ENCODE measurements around the gene CELF1. TPM values are rescaled to one million over a fixed set of nuclear protein-coding genes. Genes with fewer than 3 reads are reported as not detected.
A peak's percentile ranks its signal among the peaks of the same experiment; 100 is the strongest.

The CELF1 gene
- polyA plus RNA-seq, 1 donor from 2014 or later: 209 TPM

DNA sequence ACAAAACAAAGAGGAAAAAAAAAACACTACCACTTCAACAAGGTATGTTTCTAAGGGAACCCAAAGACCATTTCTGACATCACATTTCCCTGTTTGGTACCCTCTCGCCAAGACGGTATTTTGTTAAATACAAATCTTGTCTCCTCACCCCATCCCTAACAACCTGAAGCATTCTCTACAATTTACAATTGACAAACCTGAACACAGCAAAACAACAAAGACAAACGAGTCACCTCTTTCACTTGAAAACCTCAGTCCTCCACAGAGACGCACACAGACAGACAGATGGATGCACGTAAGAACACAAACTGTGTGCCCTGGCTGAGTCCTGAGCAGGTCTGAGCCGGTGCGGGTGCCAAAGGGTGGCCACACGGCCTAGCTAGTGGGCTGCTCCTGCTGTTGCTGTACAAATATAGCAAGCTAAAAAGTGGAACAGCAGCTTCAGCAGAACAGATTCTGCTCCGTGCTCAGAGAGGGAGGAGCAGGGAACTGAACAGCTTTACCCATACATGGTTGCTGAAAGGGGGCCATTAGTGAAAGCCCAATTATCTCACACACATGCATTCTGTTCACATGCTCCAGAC, 28.5 kb downstream of the CELF1 start:
- Histone ChIP-seq H3F3A (ENCODE audit: insufficient read depth, low read length, poor library complexity, severe bottlenecking) (peaks cover 3% of the 10 kb centered on the region), H3K4me3 (ENCODE audit: low read length) (peak overlapping the region; percentile 48), H3K9ac (ENCODE audit: low read length) (peak overlapping the region; percentile 38), H3K9me2 (ENCODE audit: insufficient read depth, low read length) (no peaks in the 10 kb centered on the region), H4K20me1 (ENCODE audit: insufficient read depth) (no peaks in the 10 kb centered on the region), H2AFZ (ENCODE audit: low read depth, low read length) (no peak overlapping the region), H3K79me2 (replicated peaks; ENCODE audit: insufficient read depth, low read length) (peaks cover 90% of the 10 kb centered on the region), H3K36me3 (ENCODE audit: insufficient read depth, low read length) (no peaks in the 10 kb centered on the region), H3K4me2 (ENCODE audit: low read length) (no peak overlapping the region), H3K27me3 (ENCODE audit: insufficient read depth, low read depth, low read length) (no peaks in the 10 kb centered on the region), H3K27ac (ENCODE audit: low read length) (peak overlapping the region; percentile 61), H3K9me3 (ENCODE audit: low read length) (no peaks in the 10 kb centered on the region)
- TF ChIP-seq, protein P1, sequence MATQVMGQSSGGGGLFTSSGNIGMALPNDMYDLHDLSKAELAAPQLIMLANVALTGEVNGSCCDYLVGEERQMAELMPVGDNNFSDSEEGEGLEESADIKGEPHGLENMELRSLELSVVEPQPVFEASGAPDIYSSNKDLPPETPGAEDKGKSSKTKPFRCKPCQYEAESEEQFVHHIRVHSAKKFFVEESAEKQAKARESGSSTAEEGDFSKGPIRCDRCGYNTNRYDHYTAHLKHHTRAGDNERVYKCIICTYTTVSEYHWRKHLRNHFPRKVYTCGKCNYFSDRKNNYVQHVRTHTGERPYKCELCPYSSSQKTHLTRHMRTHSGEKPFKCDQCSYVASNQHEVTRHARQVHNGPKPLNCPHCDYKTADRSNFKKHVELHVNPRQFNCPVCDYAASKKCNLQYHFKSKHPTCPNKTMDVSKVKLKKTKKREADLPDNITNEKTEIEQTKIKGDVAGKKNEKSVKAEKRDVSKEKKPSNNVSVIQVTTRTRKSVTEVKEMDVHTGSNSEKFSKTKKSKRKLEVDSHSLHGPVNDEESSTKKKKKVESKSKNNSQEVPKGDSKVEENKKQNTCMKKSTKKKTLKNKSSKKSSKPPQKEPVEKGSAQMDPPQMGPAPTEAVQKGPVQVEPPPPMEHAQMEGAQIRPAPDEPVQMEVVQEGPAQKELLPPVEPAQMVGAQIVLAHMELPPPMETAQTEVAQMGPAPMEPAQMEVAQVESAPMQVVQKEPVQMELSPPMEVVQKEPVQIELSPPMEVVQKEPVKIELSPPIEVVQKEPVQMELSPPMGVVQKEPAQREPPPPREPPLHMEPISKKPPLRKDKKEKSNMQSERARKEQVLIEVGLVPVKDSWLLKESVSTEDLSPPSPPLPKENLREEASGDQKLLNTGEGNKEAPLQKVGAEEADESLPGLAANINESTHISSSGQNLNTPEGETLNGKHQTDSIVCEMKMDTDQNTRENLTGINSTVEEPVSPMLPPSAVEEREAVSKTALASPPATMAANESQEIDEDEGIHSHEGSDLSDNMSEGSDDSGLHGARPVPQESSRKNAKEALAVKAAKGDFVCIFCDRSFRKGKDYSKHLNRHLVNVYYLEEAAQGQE (IDR thresholded peaks at IDR 0.05; ENCODE audit: borderline replicate concordance): no peak
- no peak for TF ChIP-seq TAF1 (IDR thresholded peaks at IDR 0.05; ENCODE audit: low read depth)

DNA sequence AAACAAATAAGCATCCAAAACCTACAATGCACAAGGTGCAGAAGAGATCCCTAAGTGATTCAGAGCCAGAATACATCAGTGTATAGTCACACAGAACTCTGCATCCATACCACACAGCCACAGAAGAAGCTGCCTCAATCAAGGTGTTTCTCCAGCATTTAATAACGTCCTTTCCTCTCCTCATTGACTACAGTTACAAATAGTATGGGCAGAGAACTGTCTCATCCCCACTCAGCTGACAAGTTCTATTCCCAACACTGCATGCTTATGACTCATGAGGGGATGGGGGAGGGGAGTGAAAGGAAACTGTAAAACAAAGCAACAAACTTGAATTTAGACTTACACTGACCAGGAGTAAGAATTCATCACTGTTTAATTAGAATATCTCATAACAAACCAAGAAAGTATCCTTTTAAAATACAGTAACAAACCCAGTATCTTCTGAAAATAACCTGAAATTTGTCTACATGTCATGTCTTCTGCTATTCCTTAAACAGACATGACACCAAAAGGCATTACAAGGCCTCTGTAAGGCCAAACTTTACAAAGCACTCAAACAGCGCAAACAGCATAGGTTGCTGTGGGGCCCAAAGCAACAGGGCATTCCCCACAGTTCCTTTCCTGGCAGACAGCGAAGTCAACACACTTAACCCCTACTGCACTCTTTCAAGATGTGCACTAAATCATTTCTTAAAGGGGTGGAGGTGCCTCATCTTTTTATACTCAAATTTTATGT, 29.3 kb downstream of the CELF1 start:
- Histone ChIP-seq H3K4me3 (ENCODE audit: low read length) (peak overlapping the region; percentile 48), H3K27ac (ENCODE audit: low read length) (peak overlapping the region; percentile 61), H4K20me1 (ENCODE audit: insufficient read depth) (no peaks in the 10 kb centered on the region)

DNA sequence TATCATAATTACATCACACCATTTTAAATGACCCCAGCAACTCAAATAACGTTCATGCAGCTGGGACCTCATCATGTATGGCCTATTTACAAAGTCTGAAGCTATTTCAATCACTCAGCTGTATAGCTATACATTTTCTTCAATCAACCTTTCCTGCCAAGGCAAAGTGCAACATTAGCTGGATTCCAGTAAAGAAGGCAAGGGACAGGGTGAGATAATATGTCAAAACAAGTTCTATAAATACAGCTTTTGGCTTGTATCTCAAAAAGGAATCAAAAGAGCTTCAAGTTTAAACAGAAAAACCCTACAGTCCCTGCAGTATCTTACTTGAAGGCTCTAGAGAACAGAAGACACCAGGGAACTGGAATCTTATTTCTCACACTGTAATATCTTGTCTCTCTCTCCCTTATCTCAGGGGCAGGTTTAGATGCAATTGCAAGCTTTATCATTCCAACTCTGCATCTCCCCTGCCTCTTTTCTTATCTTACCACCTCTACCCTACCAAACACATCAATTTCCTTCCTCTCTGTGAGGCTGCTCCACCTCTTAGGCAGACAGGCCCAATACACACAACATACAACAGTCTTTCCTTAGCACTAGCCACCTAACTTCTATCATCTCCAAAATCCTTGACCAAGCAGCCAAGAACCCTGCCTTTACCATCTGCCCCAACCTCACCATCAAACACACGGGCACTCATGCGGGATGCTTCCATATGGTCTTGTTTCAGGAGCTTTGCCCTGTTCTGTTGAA, 34.5 kb downstream of the CELF1 start:
- H4K20me1 ChIP-seq (ENCODE audit: insufficient read depth): peaks cover 6% of the 10 kb centered on the region
- peak overlapping the region; percentile 78 for H3K4me2 ChIP-seq (ENCODE audit: low read length)
- no peaks in the 10 kb centered on the region for H3K27me3 ChIP-seq (ENCODE audit: insufficient read depth, low read depth, low read length)
- no peaks in the 10 kb centered on the region for H3K9me2 ChIP-seq (ENCODE audit: insufficient read depth, low read length)
- no peaks in the 10 kb centered on the region for H3K9me3 ChIP-seq (ENCODE audit: low read length)
- peak overlapping the region; percentile 52 for H3K9ac ChIP-seq (ENCODE audit: low read length)
- no peaks in the 10 kb centered on the region for H3K36me3 ChIP-seq (ENCODE audit: insufficient read depth, low read length)
- H3K4me3 ChIP-seq (ENCODE audit: low read length): peak overlapping the region; percentile 53
- peaks cover 67% of the 10 kb centered on the region for H3K79me2 ChIP-seq (replicated peaks; ENCODE audit: insufficient read depth, low read length)
- H3F3A ChIP-seq (ENCODE audit: insufficient read depth, low read length, poor library complexity, severe bottlenecking): peaks cover 5% of the 10 kb centered on the region
- TF ChIP-seq RAD21 (conservative IDR thresholded peaks at IDR 0.05) (no peak), EP300 (conservative IDR thresholded peaks at IDR 0.05; ENCODE audit: poor library complexity, severe bottlenecking) (peak; percentile 76), POLR2AphosphoS5 (IDR thresholded peaks at IDR 0.05) (peak; percentile 55), TAF1 (IDR thresholded peaks at IDR 0.05; ENCODE audit: low read depth) (no peak)
- no peak overlapping the region for H2AFZ ChIP-seq (ENCODE audit: low read depth, low read length)
- H3K27ac ChIP-seq (ENCODE audit: low read length): peak overlapping the region; percentile 82

More for the DNA sequence above, 29.3 kb downstream of the CELF1 start:
- no peaks in the 10 kb centered on the region for H3K27me3 ChIP-seq (ENCODE audit: insufficient read depth, low read depth, low read length)
- H3K9ac ChIP-seq (ENCODE audit: low read length): peak overlapping the region; percentile 38
- no peaks in the 10 kb centered on the region for H3K9me2 ChIP-seq (ENCODE audit: insufficient read depth, low read length)
- no peak overlapping the region for H2AFZ ChIP-seq (ENCODE audit: low read depth, low read length)
- H3K4me2 ChIP-seq (ENCODE audit: low read length): peak overlapping the region; percentile 54
- H3K36me3 ChIP-seq (ENCODE audit: insufficient read depth, low read length): no peaks in the 10 kb centered on the region
- peaks cover 7% of the 10 kb centered on the region for H3F3A ChIP-seq (ENCODE audit: insufficient read depth, low read length, poor library complexity, severe bottlenecking)
- peaks cover 83% of the 10 kb centered on the region for H3K79me2 ChIP-seq (replicated peaks; ENCODE audit: insufficient read depth, low read length)
- TF ChIP-seq POLR2AphosphoS5 (IDR thresholded peaks at IDR 0.05) (peak; percentile 26), SMC3 (conservative IDR thresholded peaks at IDR 0.05; ENCODE audit: poor library complexity) (no peak)
- H3K9me3 ChIP-seq (ENCODE audit: low read length): no peaks in the 10 kb centered on the region

Measured in neural cell (in vitro differentiated cells).